ENCODE measurements around the gene NR1D2. TPM values are rescaled to one million over a fixed set of nuclear protein-coding genes. Genes with fewer than 3 reads are reported as not detected.

NR1D2 gene
- total and polyA plus RNA-seq, 2 experiments from 2014 or later, result 12.5 to 18.8 TPM

DNA sequence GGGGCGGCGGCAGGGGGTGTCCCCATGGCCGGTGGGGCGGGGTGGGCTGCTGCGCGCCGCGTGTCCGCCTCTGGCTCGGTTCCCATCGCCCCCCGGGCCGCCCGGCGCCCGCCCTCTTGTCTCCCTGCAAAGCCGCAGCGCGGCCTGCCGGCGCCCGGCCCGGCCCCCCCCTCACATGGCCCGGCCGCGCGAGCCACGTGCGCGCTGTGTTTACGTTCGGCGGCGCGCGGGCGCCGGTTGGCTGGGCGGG, 502 bp downstream of the NR1D2 start:
- no peak for DNase-seq (ENCODE audit: low read depth in 1 of 2, low spot score in 1 of 2)
- Histone ChIP-seq H3K4me3 (peak overlapping the region; percentile 66), H3K36me3 (peaks cover 3% of the 10 kb centered on the region), H3K27me3 (no peaks in the 10 kb centered on the region), H3K27ac (peak overlapping the region; percentile 100), H3K9me3 (ENCODE audit: low read depth) (no peaks in the 10 kb centered on the region), H3K4me1 (ENCODE audit: low read depth) (peaks cover 46% of the 10 kb centered on the region)
- TF ChIP-seq, protein P1, sequence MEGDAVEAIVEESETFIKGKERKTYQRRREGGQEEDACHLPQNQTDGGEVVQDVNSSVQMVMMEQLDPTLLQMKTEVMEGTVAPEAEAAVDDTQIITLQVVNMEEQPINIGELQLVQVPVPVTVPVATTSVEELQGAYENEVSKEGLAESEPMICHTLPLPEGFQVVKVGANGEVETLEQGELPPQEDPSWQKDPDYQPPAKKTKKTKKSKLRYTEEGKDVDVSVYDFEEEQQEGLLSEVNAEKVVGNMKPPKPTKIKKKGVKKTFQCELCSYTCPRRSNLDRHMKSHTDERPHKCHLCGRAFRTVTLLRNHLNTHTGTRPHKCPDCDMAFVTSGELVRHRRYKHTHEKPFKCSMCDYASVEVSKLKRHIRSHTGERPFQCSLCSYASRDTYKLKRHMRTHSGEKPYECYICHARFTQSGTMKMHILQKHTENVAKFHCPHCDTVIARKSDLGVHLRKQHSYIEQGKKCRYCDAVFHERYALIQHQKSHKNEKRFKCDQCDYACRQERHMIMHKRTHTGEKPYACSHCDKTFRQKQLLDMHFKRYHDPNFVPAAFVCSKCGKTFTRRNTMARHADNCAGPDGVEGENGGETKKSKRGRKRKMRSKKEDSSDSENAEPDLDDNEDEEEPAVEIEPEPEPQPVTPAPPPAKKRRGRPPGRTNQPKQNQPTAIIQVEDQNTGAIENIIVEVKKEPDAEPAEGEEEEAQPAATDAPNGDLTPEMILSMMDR (IDR thresholded peaks at IDR 0.05; ENCODE audit: low read depth, low read length), result no peak

DNA sequence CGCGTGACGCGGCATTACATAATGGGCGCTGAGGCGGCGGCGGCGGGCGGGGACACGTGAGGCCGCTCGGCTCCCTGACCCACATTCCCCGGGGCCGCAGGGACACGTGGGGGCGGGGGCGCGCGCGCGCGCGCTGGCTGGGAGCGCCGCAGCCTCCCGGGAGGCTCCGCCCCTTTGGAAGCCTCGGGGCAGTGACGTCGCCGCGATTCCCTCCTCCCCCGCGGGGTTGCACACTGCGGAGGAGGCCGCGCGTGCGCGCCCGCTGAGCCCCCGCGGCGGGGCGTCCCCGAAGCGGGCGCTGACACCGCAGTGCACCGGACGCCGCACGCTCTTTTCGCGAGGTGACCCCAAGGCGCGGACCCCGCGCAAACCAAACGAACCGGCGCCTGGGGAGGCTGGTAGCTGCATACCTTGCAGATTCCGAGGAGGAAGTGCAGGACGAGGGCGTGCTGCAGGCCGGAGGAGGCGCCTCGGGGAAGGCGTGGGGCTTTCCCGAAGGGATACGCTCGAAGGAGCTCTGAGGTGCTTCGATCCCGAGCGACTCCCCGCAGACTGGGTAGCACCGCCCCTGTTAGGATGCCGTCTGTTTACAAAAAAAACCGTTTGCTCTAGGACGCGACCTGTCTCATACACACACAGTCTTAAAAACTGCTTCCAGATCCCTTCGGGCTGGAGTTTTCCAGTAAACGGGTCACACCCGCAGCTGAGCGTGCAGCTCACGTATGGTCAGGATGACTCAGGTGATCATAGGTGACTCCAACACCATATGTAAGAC, 1.0 kb downstream of the NR1D2 start:
- TF ChIP-seq, protein P1 (IDR thresholded peaks at IDR 0.05; ENCODE audit: low read depth, low read length), result no peak
- peak overlapping the region; percentile 69 for H3K4me3 ChIP-seq
- peaks cover 3% of the 10 kb centered on the region for H3K36me3 ChIP-seq
- H3K9me3 ChIP-seq (ENCODE audit: low read depth), result no peaks in the 10 kb centered on the region
- no peaks in the 10 kb centered on the region for H3K27me3 ChIP-seq
- peak overlapping the region; percentile 100 for H3K27ac ChIP-seq
- DNase-seq (ENCODE audit: low read depth in 1 of 2, low spot score in 1 of 2), result peak; percentile 97 to 99
- H3K4me1 ChIP-seq (ENCODE audit: low read depth), result peaks cover 45% of the 10 kb centered on the region

DNA sequence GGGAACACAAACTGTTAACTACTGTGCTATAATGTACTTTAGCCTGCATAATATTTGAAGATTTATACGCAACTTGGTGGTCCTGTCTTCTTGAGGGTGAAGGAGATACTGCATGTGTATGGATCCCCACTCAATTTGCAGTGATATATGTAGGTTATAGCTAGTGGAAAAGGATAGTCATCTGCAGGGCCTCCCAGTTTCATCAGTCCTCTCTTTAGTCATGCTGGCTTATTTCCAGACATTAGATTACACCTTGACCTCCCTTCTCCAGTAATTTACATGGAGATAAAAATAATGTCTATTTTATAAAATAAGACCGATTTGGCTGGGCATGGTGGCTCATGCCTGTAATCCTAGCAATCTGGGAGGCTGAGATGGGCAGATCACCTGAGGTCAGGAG, 3.7 kb downstream of the NR1D2 start:
- Histone ChIP-seq H3K27ac (no peak overlapping the region), H3K27me3 (no peaks in the 10 kb centered on the region), H3K4me1 (ENCODE audit: low read depth) (peaks cover 45% of the 10 kb centered on the region), H3K36me3 (peaks cover 3% of the 10 kb centered on the region), H3K4me3 (no peak overlapping the region), H3K9me3 (ENCODE audit: low read depth) (no peaks in the 10 kb centered on the region)
- DNase-seq (ENCODE audit: low read depth in 1 of 2, low spot score in 1 of 2), result peak in 1 of 2 donors; percentile 14
- TF ChIP-seq, protein P1 (IDR thresholded peaks at IDR 0.05; ENCODE audit: low read depth, low read length), result no peak

DNA sequence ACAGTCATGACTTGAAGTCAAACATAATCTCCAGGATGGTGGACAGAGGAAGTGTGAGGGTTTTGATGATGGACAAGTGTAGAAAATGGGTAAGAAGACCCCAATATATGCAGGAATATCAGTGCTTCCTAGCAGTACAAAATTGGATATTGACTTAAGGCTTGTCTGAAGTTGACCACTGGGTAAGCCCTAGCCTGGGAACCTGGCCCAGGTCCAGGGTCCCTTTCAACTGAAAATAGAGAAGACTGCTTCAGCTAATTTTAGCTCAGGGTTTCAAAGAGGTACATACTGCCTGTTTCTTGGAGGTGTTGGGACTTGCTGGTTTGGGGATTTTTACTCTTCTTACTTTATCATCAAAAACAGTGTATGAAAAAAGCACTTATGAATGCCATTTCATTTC, 4.7 kb downstream of the NR1D2 start:
- H3K4me3 ChIP-seq, result no peak overlapping the region
- H3K4me1 ChIP-seq (ENCODE audit: low read depth), result peaks cover 38% of the 10 kb centered on the region
- H3K27ac ChIP-seq, result peak overlapping the region; percentile 85
- H3K9me3 ChIP-seq (ENCODE audit: low read depth), result no peaks in the 10 kb centered on the region
- H3K27me3 ChIP-seq, result no peaks in the 10 kb centered on the region
- DNase-seq (ENCODE audit: low read depth in 1 of 2, low spot score in 1 of 2), result peak in 1 of 2 donors; percentile 82
- TF ChIP-seq, protein P1 (IDR thresholded peaks at IDR 0.05; ENCODE audit: low read depth, low read length), result no peak
- peaks cover 3% of the 10 kb centered on the region for H3K36me3 ChIP-seq

DNA sequence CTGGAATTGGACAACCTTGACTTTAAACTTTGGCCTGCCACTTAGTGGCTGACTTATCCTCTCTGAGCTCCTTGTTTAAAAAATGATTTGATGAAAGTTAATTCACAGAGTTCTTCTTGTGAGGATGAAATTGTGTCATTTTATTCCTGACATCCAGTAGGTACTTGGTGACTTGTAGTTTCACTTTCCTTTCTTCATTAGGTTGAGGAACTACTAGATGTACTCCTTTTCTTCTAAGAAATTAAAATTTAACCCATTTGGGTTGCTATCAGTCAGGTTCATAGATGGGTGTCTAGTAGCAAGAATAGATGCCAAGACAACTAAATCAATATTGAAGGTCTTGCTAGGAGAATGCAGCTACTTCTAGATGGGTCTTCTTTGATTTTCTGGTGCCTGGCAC, 5.2 kb downstream of the NR1D2 start:
- Histone ChIP-seq H3K4me3 (no peak overlapping the region), H3K9me3 (ENCODE audit: low read depth) (no peaks in the 10 kb centered on the region), H3K27ac (peak overlapping the region; percentile 85), H3K36me3 (peaks cover 2% of the 10 kb centered on the region), H3K4me1 (ENCODE audit: low read depth) (peaks cover 38% of the 10 kb centered on the region), H3K27me3 (no peaks in the 10 kb centered on the region)
- TF ChIP-seq, protein P1 (IDR thresholded peaks at IDR 0.05; ENCODE audit: low read depth, low read length), result no peak
- DNase-seq (ENCODE audit: low read depth in 1 of 2, low spot score in 1 of 2), result no peak
